Cardiac muscle cell (in vitro differentiated cells and primary cell): ENCODE data around the gene CSMD2. TPM values are rescaled to one million over a fixed set of nuclear protein-coding genes. Genes with fewer than 3 reads are reported as not detected.

ENCODE experiments used
- DNase-seq, 2 donors: peaks; one replicate each; pipeline versions ENCODE4 v3.0.0 to v3.0.0-alpha.2; 2010 to 2017; ENCODE audit warnings: low read depth in 1 of 2, low spot score in 1 of 2
- H3K27ac ChIP-seq: fragments of 200-600 bp; sonication (generic); 2 replicates; pipeline ENCODE4 v1.5.1; 2016
- H3K27me3 ChIP-seq: fragments of 200-600 bp; sonication (generic); 2 replicates; pipeline ENCODE4 v1.6.0; 2016; ENCODE audit warnings: control low read depth
- H3K36me3 ChIP-seq: fragments of 200-600 bp; sonication (generic); 2 replicates; pipeline ENCODE4 v1.5.1; 2016; ENCODE audit warnings: control low read depth
- H3K4me1 ChIP-seq: fragments of 200-600 bp; sonication (generic); 2 replicates; pipeline ENCODE4 v1.8.1; 2017; ENCODE audit warnings: low read depth, mild to moderate bottlenecking, mixed run types
- H3K4me3 ChIP-seq: fragments of 200-600 bp; sonication (generic); 2 replicates; pipeline ENCODE4 v1.5.1; 2016; ENCODE audit warnings: mild to moderate bottlenecking
- H3K9me3 ChIP-seq: fragments of 200-600 bp; sonication (generic); 2 replicates; pipeline ENCODE4 v1.5.1; 2017; ENCODE audit warnings: low read depth, mild to moderate bottlenecking, control low read depth
- polyA plus RNA-seq: library from polyadenylated mRNA; unstranded; fragments of >200 nt; fragmentation: Nextera tagmentation; extraction: Ambion mirVana; gene quantifications from 2 replicates; pipeline ENCODE4 v1.2.1, GENCODE V29; 2016
- total RNA-seq: library from RNA; depleted of rRNA; stranded (reverse); fragments of >200 nt; gene quantifications from 2 replicates; pipeline ENCODE4 v1.2.3, GENCODE V29; 2016
- TF ChIP-seq, protein P1 (sequence below): IDR thresholded peaks from 2 replicates; pipeline ENCODE4 v1.5.1; 2012; ENCODE audit warnings: low read depth, mild to moderate bottlenecking, low read length

CSMD2 gene
- total and polyA plus RNA-seq, 2 experiments from 2014 or later: 0.24 TPM; not detected in 1

DNA sequence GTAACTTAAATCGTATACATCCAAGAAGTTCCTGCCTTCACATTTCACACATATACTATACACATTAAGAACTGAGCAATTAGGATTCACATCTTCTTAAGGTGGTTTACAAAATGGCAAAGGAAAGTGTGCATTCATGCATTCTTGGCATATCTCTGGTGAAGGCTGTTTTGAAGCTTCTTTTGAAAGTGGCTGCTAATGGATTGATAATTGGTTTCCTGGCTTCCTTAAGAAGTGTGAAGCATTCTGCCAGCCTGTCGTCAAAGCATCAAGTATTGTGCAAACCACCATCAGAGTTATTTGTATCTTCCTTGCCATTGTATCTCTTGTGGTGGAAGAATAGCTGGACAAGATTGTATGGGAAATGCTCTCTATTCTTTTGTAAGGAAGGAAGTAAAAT lies 396.2 kb downstream of the CSMD2 start:
- Histone ChIP-seq H3K4me1 (no peaks in the 10 kb centered on the region), H3K27ac (no peak overlapping the region), H3K27me3 (no peaks in the 10 kb centered on the region), H3K4me3 (no peak overlapping the region), H3K9me3 (no peaks in the 10 kb centered on the region), H3K36me3 (no peaks in the 10 kb centered on the region)
- TF ChIP-seq, protein P1, sequence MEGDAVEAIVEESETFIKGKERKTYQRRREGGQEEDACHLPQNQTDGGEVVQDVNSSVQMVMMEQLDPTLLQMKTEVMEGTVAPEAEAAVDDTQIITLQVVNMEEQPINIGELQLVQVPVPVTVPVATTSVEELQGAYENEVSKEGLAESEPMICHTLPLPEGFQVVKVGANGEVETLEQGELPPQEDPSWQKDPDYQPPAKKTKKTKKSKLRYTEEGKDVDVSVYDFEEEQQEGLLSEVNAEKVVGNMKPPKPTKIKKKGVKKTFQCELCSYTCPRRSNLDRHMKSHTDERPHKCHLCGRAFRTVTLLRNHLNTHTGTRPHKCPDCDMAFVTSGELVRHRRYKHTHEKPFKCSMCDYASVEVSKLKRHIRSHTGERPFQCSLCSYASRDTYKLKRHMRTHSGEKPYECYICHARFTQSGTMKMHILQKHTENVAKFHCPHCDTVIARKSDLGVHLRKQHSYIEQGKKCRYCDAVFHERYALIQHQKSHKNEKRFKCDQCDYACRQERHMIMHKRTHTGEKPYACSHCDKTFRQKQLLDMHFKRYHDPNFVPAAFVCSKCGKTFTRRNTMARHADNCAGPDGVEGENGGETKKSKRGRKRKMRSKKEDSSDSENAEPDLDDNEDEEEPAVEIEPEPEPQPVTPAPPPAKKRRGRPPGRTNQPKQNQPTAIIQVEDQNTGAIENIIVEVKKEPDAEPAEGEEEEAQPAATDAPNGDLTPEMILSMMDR: no peak
- DNase-seq: no peak

DNA sequence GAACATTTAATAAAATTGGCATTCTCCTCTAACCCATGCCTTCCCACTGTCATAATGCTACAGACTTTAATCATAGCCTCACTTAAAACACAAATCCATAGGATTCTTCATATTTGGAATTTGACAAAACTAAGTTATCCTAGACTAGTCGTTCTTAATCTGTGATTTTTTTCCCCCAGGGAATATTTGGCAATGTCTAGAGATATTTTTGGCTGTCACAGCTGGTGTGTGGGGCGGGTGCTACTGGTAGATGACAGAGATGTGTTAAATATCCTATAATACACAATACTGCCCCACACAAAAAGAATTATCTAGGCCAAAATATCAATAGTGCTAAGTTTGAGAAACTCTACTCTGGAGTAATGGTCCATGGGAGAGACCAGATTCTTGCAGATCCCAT lies 396.9 kb downstream of the CSMD2 start:
- no peak overlapping the region for H3K4me3 ChIP-seq
- no peak for DNase-seq
- H3K27ac ChIP-seq: no peak overlapping the region
- no peaks in the 10 kb centered on the region for H3K27me3 ChIP-seq
- TF ChIP-seq, protein P1: no peak
- H3K36me3 ChIP-seq: no peaks in the 10 kb centered on the region
- H3K9me3 ChIP-seq: no peaks in the 10 kb centered on the region
- no peaks in the 10 kb centered on the region for H3K4me1 ChIP-seq

DNA sequence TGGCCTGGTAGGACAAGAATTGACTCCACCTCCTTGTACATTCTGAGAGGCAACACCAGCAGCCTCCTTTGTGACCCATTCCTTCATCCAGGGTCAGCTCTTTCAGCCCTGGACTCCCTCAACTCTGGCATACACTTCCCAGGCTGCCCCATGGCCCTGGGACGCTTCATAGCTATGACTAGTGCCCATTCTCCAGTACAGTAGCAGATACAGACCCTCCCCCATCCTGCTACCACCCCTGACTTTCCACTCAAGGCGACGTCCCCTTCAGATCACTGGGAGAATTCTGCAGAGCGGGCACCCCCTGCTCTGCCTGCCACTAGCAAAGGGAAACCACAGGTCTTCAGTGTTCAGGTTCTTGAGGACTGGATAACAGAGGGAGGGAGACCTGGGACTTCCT lies 400.9 kb downstream of the CSMD2 start:
- H3K9me3 ChIP-seq: no peaks in the 10 kb centered on the region
- TF ChIP-seq, protein P1: no peak
- H3K4me3 ChIP-seq: no peak overlapping the region
- H3K36me3 ChIP-seq: no peaks in the 10 kb centered on the region
- no peak overlapping the region for H3K27ac ChIP-seq
- DNase-seq: no peak
- no peaks in the 10 kb centered on the region for H3K27me3 ChIP-seq
- H3K4me1 ChIP-seq: no peaks in the 10 kb centered on the region

DNA sequence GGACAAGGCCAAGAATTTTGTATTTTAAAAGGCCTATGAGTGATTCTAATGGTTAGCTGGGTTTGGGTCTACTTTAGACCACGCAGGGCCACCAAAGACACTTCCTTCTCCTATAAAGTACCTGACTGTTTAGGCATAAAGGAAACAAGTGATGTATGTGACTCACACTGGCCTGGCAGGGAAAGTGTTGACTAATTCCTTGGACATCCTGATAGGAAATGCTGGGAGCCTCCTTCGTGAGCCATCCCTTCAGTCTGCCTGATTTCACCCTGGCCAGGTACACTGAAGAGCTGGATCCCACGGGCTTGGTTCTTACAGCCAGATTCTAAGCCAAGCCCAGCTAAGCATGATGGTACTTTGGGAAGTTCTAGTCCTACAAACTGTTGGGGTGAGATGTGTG lies 401.6 kb downstream of the CSMD2 start:
- no peaks in the 10 kb centered on the region for H3K36me3 ChIP-seq
- H3K4me3 ChIP-seq: no peak overlapping the region
- no peak overlapping the region for H3K27ac ChIP-seq
- H3K27me3 ChIP-seq: no peaks in the 10 kb centered on the region
- no peaks in the 10 kb centered on the region for H3K9me3 ChIP-seq
- no peak for DNase-seq
- no peaks in the 10 kb centered on the region for H3K4me1 ChIP-seq
- TF ChIP-seq, protein P1: no peak

DNA sequence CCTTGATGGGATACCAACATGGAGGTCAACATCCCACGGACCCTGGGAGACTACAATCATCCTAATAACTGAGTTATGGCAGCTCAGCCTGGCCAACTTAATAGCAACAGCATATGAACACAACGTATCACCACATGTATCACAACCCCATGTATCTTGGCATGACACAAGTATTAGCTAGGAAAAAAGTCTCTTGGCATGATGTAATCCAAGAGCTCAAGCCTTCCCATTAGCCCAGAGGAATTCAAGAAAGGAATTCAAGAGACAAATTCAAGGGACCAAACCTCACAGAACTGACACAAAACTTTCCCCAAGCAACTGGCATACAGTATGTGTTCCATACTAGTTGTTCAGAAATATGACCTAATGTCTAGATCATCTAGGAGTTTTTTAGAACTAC lies 402.1 kb downstream of the CSMD2 start:
- TF ChIP-seq, protein P1: no peak
- Histone ChIP-seq H3K4me3 (no peak overlapping the region), H3K27ac (no peak overlapping the region), H3K9me3 (no peaks in the 10 kb centered on the region), H3K4me1 (no peaks in the 10 kb centered on the region), H3K36me3 (no peaks in the 10 kb centered on the region), H3K27me3 (no peaks in the 10 kb centered on the region)
- DNase-seq: no peak
